ENCODE results near the gene PLA2G1B.

PLA2G1B gene

GRCh38 chr12:120373683-120374082 lies 46.1 kb upstream of the PLA2G1B start:
- TF ChIP-seq SIN3A (IDR thresholded peaks at IDR 0.05; ENCODE audit: borderline replicate concordance, insufficient read depth, low read length) (no peak), TAF1 (IDR thresholded peaks at IDR 0.05; ENCODE audit: borderline replicate concordance, insufficient read depth, low read length) (no peak), POLR2AphosphoS5 (IDR thresholded peaks at IDR 0.05; ENCODE audit: low read depth, low read length) (no peak), FOXP2 (optimal IDR thresholded peaks at IDR 0.05; ENCODE audit: borderline replicate concordance, extremely low read depth, extremely low read length, insufficient read depth) (no peak)

- TF ChIP-seq SIN3A (IDR thresholded peaks at IDR 0.05; ENCODE audit: borderline replicate concordance, insufficient read depth, low read length) (no peak), REST (IDR thresholded peaks at IDR 0.05; ENCODE audit: insufficient read depth in 1 of 2, low read depth in 2 of 2, low read length in 2 of 2) (no peak), FOXP2 (optimal IDR thresholded peaks at IDR 0.05; ENCODE audit: borderline replicate concordance, extremely low read depth, extremely low read length, insufficient read depth) (no peak), TAF1 (IDR thresholded peaks at IDR 0.05; ENCODE audit: borderline replicate concordance, insufficient read depth, low read length) (no peak), POLR2AphosphoS5 (IDR thresholded peaks at IDR 0.05; ENCODE audit: low read depth, low read length) (no peak)
These were observed 43.0 kb upstream of the PLA2G1B start for GRCh38 chr12:120370343-120371243.

GRCh38 chr12:120369603-120370342 lies 42.2 kb upstream of the PLA2G1B start:
- TF ChIP-seq SIN3A (IDR thresholded peaks at IDR 0.05; ENCODE audit: borderline replicate concordance, insufficient read depth, low read length) = no peak
- TF ChIP-seq REST (IDR thresholded peaks at IDR 0.05; ENCODE audit: insufficient read depth in 1 of 2, low read depth in 2 of 2, low read length in 2 of 2) = no peak
- no peak for TF ChIP-seq TAF1 (IDR thresholded peaks at IDR 0.05; ENCODE audit: borderline replicate concordance, insufficient read depth, low read length)
- no peak for TF ChIP-seq POLR2AphosphoS5 (IDR thresholded peaks at IDR 0.05; ENCODE audit: low read depth, low read length)
- TF ChIP-seq FOXP2 (optimal IDR thresholded peaks at IDR 0.05; ENCODE audit: borderline replicate concordance, extremely low read depth, extremely low read length, insufficient read depth) = no peak

GRCh38 chr12:120368789-120369602 lies 41.4 kb upstream of the PLA2G1B start, which contains the start of gene MSI1:
MSI1 (minus strand) TSS chr12:120369164; CDS start chr12:120369091, 73 bp downstream.
- TF ChIP-seq REST (IDR thresholded peaks at IDR 0.05; ENCODE audit: insufficient read depth in 1 of 2, low read depth in 2 of 2, low read length in 2 of 2) (no peak), SIN3A (IDR thresholded peaks at IDR 0.05; ENCODE audit: borderline replicate concordance, insufficient read depth, low read length) (no peak), FOXP2 (optimal IDR thresholded peaks at IDR 0.05; ENCODE audit: borderline replicate concordance, extremely low read depth, extremely low read length, insufficient read depth) (no peak), POLR2AphosphoS5 (IDR thresholded peaks at IDR 0.05; ENCODE audit: low read depth, low read length) (no peak), TAF1 (IDR thresholded peaks at IDR 0.05; ENCODE audit: borderline replicate concordance, insufficient read depth, low read length) (no peak)
